Gastrocnemius medialis (tissue), 4 donors: ENCODE results near the gene PRKG1. TPM values are rescaled to one million over a fixed set of nuclear protein-coding genes. Genes with fewer than 3 reads are reported as not detected.

Experiments used
- ATAC-seq, 2 donors: fragments of 150-250 bp; one replicate each; pipeline ENCODE4 v1.9.1; 2016
- DNase-seq, 2 donors: peaks; one replicate each; pipeline ENCODE4 v3.0.0-alpha.2; 2019
- H3K27ac ChIP-seq, 4 donors: fragments of 200-600 bp; sonication (generic); 1 replicate in 1 of 4; 2 replicates in 3 of 4; pipeline ENCODE4 v1.5.1; 2016 to 2018; ENCODE audit warnings: mild to moderate bottlenecking in 2 of 4, moderate library complexity in 1 of 4
- H3K27me3 ChIP-seq, 3 donors: fragments of 200-600 bp; sonication (generic) in 2 of 3; 1 replicate in 1 of 3; 2 replicates in 2 of 3; pipeline versions ENCODE4 v1.5.1 to v1.6.0; 2016 to 2019; ENCODE audit warnings: mild to moderate bottlenecking in 1 of 3, moderate library complexity in 1 of 3
- H3K36me3 ChIP-seq, 2 donors: fragments of 200-600 bp; sonication (generic) in 1 of 2; one replicate each; pipeline ENCODE4 v1.5.1; 2017 to 2018
- H3K4me1 ChIP-seq, 2 donors: fragments of 200-600 bp; sonication (generic) in 1 of 2; one replicate each; pipeline ENCODE4 v1.5.1; 2016 to 2017; ENCODE audit warnings: mild to moderate bottlenecking in 2 of 2
- H3K4me3 ChIP-seq, 4 donors: fragments of 200-600 bp; sonication (generic) in 3 of 4; 1 replicate in 1 of 4; 2 replicates in 3 of 4; pipeline ENCODE4 v1.5.1; 2016 to 2019; ENCODE audit warnings: mild to moderate bottlenecking in 2 of 4
- H3K9me3 ChIP-seq, 3 donors: fragments of 200-600 bp; sonication (generic) in 2 of 3; 1 replicate in 1 of 3; 2 replicates in 2 of 3; pipeline ENCODE4 v1.5.1; 2016 to 2019
- POLR2A ChIP-seq, 2 donors: fragments of 450-650 bp; IDR thresholded peaks; one replicate each; pipeline ENCODE4 v1.6.1; 2017; ENCODE audit warnings: antibody characterized with exemption in 2 of 2, mild to moderate bottlenecking in 2 of 2, moderate library complexity in 2 of 2
- in situ Hi-C, 4 donors: fragments of 200-750 bp; cut with MboI; loops; one replicate each; pipeline versions ENCODE4 v1.15.0 to v1.8.0; 2017; ENCODE audit warnings: low sequenced_read_pairs in 4 of 4
- intact Hi-C: fragments of 100-400 bp; cut with DNase I; formaldehyde crosslinking; loops from one replicate; pipeline ENCODE4 v1.15.1; 2023; ENCODE audit warnings: low total_unique reads
- total RNA-seq, 4 donors: library from RNA; depleted of rRNA; stranded (reverse); fragments of >200 nt; gene quantifications; one replicate each; pipeline versions ENCODE4 v1.1.0 to v1.2.3, GENCODE V29; 2016
- TF ChIP-seq, protein P1 (sequence below), 5 experiments: fragments of 450-650 bp in 3 of 5; fragments of 200-600 bp in 2 of 5; sonication (generic) in 2 of 5; IDR thresholded peaks in 4 of 5; conservative IDR thresholded peaks in 1 of 5; 1 replicate in 4 of 5; 2 replicates in 1 of 5; pipeline ENCODE4 v1.5.1; 2016 to 2019; ENCODE audit warnings: antibody characterized with exemption in 5 of 5, mild to moderate bottlenecking in 3 of 5, moderate library complexity in 3 of 5

PRKG1 gene
- total RNA-seq, 4 donors from 2014 or later, result 10.4 to 39.4 (median 25.1) TPM

DNA sequence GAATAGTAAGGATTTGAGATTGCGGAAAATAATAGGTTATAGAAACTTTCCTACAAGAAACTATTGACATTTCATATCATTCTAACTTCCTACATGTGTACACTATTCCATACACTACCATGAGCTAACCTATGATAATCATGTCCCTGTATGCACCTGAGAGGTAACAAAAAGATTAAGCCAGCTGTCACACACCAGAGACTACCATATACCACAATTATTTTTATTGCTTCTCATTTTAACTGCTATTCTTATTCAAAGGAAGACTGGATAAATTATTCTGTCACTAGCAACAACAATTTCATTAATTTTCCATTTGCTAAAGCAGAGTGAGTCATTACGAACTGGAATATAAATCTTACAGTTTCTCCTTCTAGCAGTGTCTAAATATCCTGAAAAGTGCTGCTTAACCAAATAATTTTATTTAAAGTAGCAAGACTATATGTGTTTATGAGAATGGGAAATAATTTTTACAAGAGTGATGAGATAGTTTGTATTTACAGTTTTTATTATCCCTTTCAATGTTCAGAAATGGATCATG, 1004.2 kb downstream of the PRKG1 start:
- Histone ChIP-seq H3K9me3 (no peaks in the 10 kb centered on the region), H3K4me3 (no peak overlapping the region), H3K27me3 (no peaks in the 10 kb centered on the region), H3K36me3 (no peaks in the 10 kb centered on the region), H3K4me1 (peaks cover 0 to 4% of the 10 kb centered on the region in 2 donors), H3K27ac (no peak overlapping the region)
- ATAC-seq, result no peak
- no peak for DNase-seq
- intact Hi-C loops (no loop called here), in situ Hi-C loops (no loop called here)
- TF ChIP-seq, protein P1, sequence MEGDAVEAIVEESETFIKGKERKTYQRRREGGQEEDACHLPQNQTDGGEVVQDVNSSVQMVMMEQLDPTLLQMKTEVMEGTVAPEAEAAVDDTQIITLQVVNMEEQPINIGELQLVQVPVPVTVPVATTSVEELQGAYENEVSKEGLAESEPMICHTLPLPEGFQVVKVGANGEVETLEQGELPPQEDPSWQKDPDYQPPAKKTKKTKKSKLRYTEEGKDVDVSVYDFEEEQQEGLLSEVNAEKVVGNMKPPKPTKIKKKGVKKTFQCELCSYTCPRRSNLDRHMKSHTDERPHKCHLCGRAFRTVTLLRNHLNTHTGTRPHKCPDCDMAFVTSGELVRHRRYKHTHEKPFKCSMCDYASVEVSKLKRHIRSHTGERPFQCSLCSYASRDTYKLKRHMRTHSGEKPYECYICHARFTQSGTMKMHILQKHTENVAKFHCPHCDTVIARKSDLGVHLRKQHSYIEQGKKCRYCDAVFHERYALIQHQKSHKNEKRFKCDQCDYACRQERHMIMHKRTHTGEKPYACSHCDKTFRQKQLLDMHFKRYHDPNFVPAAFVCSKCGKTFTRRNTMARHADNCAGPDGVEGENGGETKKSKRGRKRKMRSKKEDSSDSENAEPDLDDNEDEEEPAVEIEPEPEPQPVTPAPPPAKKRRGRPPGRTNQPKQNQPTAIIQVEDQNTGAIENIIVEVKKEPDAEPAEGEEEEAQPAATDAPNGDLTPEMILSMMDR (IDR thresholded peaks at IDR 0.05 in 4 of 5, conservative IDR thresholded peaks at IDR 0.05 in 1 of 5), result no peak
- no peak for TF ChIP-seq POLR2A (IDR thresholded peaks at IDR 0.05)

DNA sequence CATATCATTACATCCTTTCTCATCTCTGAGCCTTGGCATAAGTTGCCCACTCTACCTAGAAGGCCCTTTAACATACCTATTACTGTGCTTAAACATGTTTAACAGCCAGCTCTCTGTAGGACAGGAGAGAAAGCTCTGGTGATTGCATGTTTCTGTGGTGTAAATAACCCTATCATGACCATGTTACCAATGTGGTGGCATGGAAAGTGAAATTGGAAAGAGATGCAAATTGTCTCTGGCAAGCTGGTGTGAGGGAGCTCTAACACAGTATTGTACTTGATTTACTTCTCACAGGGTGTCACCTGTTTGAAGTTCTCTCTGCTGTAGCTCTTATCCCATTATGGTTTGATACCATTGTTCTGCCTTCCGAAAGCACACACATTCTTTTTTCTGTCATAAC, 1008.0 kb downstream of the PRKG1 start:
- in situ Hi-C loops (no loop called here), intact Hi-C loops (no loop called here)
- no peaks in the 10 kb centered on the region for H3K36me3 ChIP-seq
- no peak overlapping the region for H3K27ac ChIP-seq
- ATAC-seq (no peak), DNase-seq (no peak)
- no peaks in the 10 kb centered on the region for H3K9me3 ChIP-seq
- no peak overlapping the region for H3K4me3 ChIP-seq
- H3K27me3 ChIP-seq, result no peaks in the 10 kb centered on the region
- no peak for TF ChIP-seq POLR2A (IDR thresholded peaks at IDR 0.05)
- TF ChIP-seq, protein P1 (IDR thresholded peaks at IDR 0.05 in 4 of 5, conservative IDR thresholded peaks at IDR 0.05 in 1 of 5), result no peak
- H3K4me1 ChIP-seq, result no peaks in the 10 kb centered on the region

DNA sequence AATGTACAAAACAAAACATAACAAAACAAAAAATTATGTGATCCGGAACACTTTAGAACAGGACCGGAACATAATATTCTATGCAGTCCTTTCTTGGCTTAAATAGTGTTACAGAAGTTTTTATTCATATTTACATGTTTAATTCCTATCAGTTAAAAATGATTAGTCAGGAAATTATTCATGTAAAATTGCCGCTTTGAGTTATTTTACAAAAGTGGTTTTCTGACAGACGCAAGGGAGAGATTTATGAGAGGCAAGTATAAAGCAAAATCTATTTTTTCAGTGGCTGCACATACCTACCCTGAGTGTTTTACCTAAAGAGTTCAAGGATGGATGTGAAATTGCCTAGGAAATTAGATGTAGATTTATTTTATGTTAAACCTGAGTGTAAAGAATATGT, 1009.1 kb downstream of the PRKG1 start:
- TF ChIP-seq POLR2A (IDR thresholded peaks at IDR 0.05), result no peak
- TF ChIP-seq, protein P1 (IDR thresholded peaks at IDR 0.05 in 4 of 5, conservative IDR thresholded peaks at IDR 0.05 in 1 of 5), result no peak
- H3K4me3 ChIP-seq, result no peak overlapping the region
- ATAC-seq (no peak), DNase-seq (no peak)
- no peaks in the 10 kb centered on the region for H3K27me3 ChIP-seq
- no peaks in the 10 kb centered on the region for H3K36me3 ChIP-seq
- intact Hi-C loops (no loop called here), in situ Hi-C loops (no loop called here)
- no peaks in the 10 kb centered on the region for H3K9me3 ChIP-seq
- H3K4me1 ChIP-seq, result no peaks in the 10 kb centered on the region
- H3K27ac ChIP-seq, result no peak overlapping the region

DNA sequence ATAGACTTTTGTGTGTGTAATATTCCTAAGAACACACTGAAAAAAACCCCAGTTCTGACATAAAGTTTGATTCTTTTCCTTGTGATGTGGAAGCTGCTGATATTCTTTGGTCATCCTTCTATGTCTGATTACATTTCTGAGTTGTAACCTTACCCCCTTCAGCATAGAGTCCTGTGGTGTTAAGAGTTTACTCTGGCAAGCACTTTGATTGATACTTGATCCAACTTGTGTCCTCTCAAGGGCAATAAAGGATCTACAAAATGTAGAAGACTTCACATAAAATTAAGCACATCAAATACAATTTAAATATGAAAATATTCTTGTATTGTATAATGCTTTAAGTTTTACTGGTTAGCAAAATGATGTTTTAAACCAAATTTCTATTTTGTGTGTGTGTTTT, 1018.1 kb downstream of the PRKG1 start:
- Histone ChIP-seq H3K4me3 (no peak overlapping the region), H3K27ac (no peak overlapping the region), H3K27me3 (no peaks in the 10 kb centered on the region), H3K36me3 (no peaks in the 10 kb centered on the region), H3K9me3 (no peaks in the 10 kb centered on the region), H3K4me1 (peaks cover 0 to 15% of the 10 kb centered on the region in 2 donors)
- no peak for DNase-seq
- intact Hi-C loops, result no loop called here
- no peak for TF ChIP-seq POLR2A (IDR thresholded peaks at IDR 0.05)
- TF ChIP-seq, protein P1 (IDR thresholded peaks at IDR 0.05 in 4 of 5, conservative IDR thresholded peaks at IDR 0.05 in 1 of 5), result no peak
- in situ Hi-C loops, result no loop called here
- ATAC-seq, result peak; percentile 46 to 47

DNA sequence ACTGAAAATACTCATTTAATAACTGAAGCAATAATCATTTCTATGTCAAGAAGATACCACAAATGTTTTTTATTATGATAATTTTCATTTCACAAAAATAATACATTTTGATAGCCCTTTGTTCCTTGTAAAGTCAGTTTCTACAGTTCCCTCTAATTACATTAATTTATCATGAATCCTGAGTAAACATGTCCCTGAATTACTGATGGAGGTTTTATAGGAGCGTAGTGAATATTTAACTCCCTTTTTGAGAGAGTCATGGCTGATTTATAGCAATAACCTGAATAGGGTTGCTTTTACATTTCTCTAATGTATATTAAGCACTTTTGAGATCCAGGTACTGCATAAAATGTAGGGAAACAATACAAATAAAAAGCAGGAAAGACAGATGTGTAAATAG, 1023.8 kb downstream of the PRKG1 start:
- intact Hi-C loops, result no loop called here
- ATAC-seq (no peak), DNase-seq (no peak)
- no peak for TF ChIP-seq POLR2A (IDR thresholded peaks at IDR 0.05)
- TF ChIP-seq, protein P1 (IDR thresholded peaks at IDR 0.05 in 4 of 5, conservative IDR thresholded peaks at IDR 0.05 in 1 of 5), result no peak
- in situ Hi-C loops, result no loop called here
- no peak overlapping the region for H3K4me3 ChIP-seq
- peaks cover 0 to 6% of the 10 kb centered on the region in 2 donors for H3K4me1 ChIP-seq
- H3K27ac ChIP-seq, result no peak overlapping the region
- H3K27me3 ChIP-seq, result no peaks in the 10 kb centered on the region
- no peaks in the 10 kb centered on the region for H3K36me3 ChIP-seq
- H3K9me3 ChIP-seq, result no peaks in the 10 kb centered on the region
